ENCODE measurements around the gene ASIP. TPM values are rescaled to one million over a fixed set of nuclear protein-coding genes. Genes with fewer than 3 reads are reported as not detected.

Gene ASIP
- not detected in 5 replicates for total RNA-seq (2022; extraction: Qiagen RNA extraction; ENCODE audit: low read depth)

GRCh38 chr20:34240693-34241615 lies at the start of gene ASIP:
ASIP (plus strand) TSS chr20:34241423; CDS start chr20:34260375, 18,952 bp downstream.

GRCh38 chr20:34302723-34303533 lies 61.7 kb downstream of the ASIP start, which contains the start of gene AHCY:
AHCY (minus strand) TSS chr20:34303355; CDS start chr20:34303270, 85 bp downstream.

Other genes with a start within 250 kb of the ASIP start
- 143 to 161 TPM (median 150 TPM) in 5 replicates for gene RALY, start 247.5 kb upstream of the ASIP start, total RNA-seq (2022; extraction: Qiagen RNA extraction; ENCODE audit: low read depth)
- gene EIF2S2, start 129.2 kb upstream of the ASIP start, total RNA-seq (2022; extraction: Qiagen RNA extraction; ENCODE audit: low read depth): 96.9 to 110 TPM (median 105 TPM) in 5 replicates
- gene AHCY, start 61.9 kb downstream of the ASIP start, total RNA-seq (2022; extraction: Qiagen RNA extraction; ENCODE audit: low read depth): 312 to 349 TPM (median 333 TPM) in 5 replicates
- 25.8 to 38.8 TPM (median 33.2 TPM) in 5 replicates for gene ITCH, start 121.8 kb downstream of the ASIP start, total RNA-seq (2022; extraction: Qiagen RNA extraction; ENCODE audit: low read depth)